T-helper 22 cell (primary cell): ENCODE data around the gene RPGRIP1.
"Not testable (repeated sequence)": the region's sequence is repeated elsewhere in the genome, so short reads cannot be mapped to it uniquely, and the experiment has no call there.

Experiments used
- DNase-seq: peaks from one replicate; pipeline ENCODE4 v3.0.0-alpha.2; 2020; ENCODE audit warnings: low read depth

Gene RPGRIP1

GRCh38 chr14:21302013-21302835 lies 22.3 kb downstream of the RPGRIP1 start:
- no peak for DNase-seq

- DNase-seq: not testable (repeated sequence)
These were observed 22.9 kb downstream of the RPGRIP1 start for GRCh38 chr14:21302836-21303140.

DNA sequence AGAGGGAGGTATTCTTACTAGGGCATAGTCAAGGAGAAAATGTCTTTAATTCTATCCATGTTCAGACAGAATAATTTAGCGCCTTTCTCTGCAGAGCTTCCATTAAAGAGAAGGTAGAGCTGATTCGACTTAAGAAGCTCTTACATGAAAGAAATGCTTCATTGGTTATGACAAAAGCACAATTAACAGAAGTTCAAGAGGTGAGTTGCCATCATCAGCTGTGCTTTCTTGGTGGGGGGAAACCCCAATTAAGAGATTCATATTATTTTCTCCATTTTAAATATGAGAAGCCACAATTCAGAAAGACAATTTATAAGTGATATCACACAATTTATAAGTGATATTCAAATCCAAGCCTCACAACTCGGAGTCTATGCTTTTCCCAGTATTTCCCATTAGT lies 27.8 kb downstream of the RPGRIP1 start:
- no peak for DNase-seq

DNA sequence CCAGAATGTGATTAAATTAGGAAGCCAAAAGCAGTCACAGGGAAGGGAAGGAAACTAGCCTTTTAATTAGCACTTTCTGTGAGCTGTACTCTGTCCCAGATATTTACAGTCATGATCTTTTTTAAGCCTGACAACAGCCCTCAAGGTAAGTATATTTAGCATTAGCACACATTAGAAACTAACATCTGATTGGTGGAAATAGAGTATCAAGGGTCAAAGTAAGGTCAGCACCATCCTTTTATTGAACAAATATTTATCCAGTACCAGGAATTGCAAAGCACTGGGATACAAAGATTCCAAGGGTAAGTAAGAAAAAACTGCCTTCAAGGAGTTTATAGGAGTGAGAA lies 28.2 kb downstream of the RPGRIP1 start:
- DNase-seq: no peak

DNA sequence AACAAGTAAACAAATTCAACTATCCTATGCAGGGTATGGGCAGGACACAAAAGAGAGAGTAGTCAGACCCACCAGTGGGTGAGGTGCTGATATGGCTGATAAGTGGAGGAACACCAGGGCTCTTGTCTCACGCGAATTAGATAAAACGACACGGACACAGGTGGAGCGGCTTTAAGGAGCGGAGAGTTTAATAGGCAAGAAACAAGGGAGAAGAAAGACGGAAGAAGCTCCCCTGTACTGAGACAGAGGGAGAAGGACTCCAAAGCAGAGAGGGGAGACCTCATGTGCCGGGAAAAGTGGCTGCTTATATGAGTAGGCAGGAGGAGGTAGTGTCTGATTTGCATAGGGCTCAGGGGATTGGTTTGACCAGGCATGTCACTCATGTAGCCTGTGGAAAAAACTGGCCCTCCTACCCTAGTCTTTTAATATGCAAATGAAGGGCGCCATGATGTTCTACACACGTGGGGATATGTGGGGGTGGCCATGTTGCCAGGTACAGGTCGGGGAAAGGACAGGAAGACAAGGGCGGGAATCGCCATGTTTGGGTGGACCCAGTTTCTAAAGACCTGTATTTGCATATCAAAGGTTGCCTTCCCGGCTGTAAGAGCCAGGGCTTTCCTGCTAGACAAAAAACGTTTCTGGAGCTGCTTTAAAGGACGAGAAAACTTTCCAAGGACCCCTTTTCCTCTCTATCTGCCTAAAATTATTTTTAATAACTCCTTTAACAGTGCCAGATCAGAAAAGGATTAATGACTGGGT lies 28.8 kb downstream of the RPGRIP1 start:
- DNase-seq: peak; percentile 74

DNA sequence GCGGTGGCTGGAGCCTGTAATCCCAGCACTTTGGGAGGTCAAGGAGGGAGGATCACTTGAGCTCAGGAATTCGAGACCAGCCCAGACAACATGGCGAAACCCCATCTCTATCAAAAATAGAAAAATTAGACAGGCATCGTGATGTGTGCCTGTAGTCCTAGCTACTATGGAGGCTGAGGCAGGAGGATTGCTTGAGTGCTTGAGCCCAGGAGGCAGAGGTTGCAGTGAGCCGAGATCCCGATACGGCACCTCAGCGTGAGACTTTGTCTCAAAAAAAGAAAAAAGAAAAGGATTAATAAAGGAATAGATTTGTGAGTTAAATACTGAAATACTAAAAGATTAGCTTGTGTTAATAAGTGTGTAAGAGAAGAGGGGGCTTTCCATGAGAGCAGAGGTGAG lies 29.4 kb downstream of the RPGRIP1 start:
- no peak for DNase-seq

- DNase-seq: no peak
These were observed 30.1 kb downstream of the RPGRIP1 start for GRCh38 chr14:21309956-21310355.

- DNase-seq: no peak
These were observed 31.7 kb downstream of the RPGRIP1 start for GRCh38 chr14:21311614-21312013.

GRCh38 chr14:21313512-21313911 lies 33.6 kb downstream of the RPGRIP1 start:
- no peak for DNase-seq

- DNase-seq: no peak
These were observed 37.5 kb downstream of the RPGRIP1 start for GRCh38 chr14:21317398-21317797.

DNA sequence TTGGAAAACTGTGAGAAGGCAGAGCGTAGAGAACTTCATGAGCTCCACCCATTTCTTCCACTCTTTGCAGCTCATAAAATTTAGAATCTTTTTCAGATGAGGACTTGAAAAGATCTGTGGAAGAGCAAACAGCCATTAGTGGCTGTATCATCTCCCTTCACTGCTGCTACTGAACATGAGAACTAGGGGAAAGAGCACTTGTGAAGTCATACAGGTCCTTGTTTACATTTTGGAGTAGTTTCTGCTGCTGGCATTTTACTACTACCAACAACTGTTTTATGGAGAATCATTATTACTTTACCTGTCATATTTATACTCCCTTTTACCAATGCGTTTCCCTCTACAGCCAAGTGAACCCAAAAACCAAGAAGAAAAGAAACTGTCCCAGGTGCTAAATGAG lies 41.0 kb downstream of the RPGRIP1 start:
- DNase-seq: no peak

DNA sequence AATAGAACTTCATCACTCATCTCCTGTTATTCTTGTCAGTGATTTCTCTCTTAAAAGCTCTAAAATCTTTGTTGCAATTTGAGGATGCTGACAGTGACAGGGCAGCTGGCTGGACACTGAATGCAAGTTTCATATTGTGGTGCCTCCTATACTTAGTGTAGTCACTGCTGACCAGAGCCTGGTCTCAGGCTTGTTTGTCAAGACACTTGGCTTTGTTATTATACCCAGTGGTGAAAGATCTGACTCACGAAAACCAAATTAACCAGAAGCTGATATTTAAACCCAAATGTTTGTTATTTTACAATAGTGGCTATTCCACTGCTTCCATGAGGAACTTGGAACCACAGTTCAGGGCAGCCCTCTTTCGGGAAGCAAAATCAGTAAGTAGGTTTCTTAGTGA lies 42.8 kb downstream of the RPGRIP1 start:
- no peak for DNase-seq

DNA sequence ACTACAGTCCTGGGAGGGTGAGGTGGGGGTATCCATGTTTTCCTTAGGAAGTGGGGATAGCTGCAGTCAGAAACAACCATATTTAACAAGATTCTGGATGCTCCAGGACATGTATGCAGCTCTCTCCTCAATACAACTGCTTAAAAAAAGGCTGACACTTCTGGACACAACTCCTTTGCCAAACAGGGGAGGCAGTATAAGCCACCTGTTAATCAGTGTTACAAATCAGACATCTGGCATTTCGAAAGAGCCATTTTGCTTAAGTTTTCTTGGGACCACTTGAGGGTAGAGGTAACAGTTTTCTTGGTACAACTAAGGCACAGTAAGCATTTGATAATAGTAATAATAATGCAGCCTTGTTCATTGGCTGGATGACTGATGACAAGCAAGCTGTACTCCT lies 47.1 kb downstream of the RPGRIP1 start:
- DNase-seq: no peak
